GM12801 (cell line): Measurements from ENCODE around the gene CLASP1.

Experiments
- CTCF ChIP-seq: IDR thresholded peaks from one replicate; pipeline ENCODE4 v1.5.1; 2011; ENCODE audit warnings: control low read depth; ENCODE audit not compliant: insufficient read length; ENCODE audit errors: extremely low read depth

CLASP1 gene

GRCh38 chr2:121365061-121365460 is 284.2 kb downstream of the CLASP1 start:
- no peak for TF ChIP-seq CTCF

DNA sequence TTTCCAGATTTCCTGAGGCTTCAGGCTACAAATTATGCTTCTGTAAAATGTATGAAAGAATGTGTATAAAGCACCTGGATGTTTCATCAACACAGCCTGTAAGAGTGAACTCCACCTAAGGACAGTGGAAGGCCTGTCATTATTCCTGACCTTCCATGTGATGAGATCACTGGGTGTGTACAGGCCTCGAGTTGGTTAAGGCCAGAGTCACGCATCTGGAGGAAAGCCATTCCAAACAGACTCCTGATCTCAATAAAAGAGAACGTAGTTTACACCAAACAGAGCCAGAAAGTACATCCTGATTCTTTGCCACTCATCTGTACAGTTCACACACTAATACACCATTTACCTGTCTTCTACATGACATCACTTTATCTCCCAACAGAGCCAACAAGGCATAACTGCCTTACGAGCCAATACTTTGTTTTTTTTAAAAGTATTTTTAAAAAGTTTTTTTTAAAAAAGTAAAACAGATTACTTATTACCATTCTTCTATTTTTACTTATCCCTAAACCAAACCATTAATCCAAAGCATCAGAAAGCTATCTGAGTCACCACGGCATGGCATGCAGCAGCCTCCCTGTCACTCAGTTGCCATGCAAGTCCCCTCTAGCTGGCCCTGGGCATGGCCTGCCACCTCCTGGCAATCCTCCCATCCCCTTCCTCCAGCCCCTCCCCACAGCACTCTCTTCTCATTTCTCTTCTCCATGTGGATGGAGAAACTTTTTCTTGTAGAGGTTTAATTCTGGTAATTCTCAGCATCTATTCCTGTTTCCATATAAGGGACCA is 285.4 kb downstream of the CLASP1 start:
- TF ChIP-seq CTCF: no peak

DNA sequence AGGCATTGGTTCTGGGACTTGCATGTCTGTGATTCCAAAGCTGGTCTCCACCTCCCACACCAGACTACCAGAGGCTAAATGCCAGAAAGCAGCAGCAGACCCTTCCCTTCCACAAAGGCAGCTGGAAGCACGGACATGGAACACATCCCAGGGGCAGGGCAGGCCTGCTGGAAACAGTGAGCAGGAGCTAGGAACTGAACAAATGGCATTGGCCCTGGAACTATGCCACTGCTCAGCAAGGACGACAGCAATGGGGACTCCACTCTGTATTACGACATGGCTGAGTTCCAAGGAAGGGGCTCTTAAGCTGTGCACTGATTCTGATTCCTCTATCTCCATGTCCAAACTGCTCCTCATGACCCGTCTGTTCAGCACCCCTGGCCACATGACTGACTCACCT is 286.5 kb downstream of the CLASP1 start:
- no peak for TF ChIP-seq CTCF

- TF ChIP-seq CTCF: no peak
These were observed 287.0 kb downstream of the CLASP1 start for GRCh38 chr2:121362226-121362625.

GRCh38 chr2:121360566-121361300 is 288.5 kb downstream of the CLASP1 start:
- no peak for TF ChIP-seq CTCF

GRCh38 chr2:121359716-121360565 is 289.3 kb downstream of the CLASP1 start:
- no peak for TF ChIP-seq CTCF

DNA sequence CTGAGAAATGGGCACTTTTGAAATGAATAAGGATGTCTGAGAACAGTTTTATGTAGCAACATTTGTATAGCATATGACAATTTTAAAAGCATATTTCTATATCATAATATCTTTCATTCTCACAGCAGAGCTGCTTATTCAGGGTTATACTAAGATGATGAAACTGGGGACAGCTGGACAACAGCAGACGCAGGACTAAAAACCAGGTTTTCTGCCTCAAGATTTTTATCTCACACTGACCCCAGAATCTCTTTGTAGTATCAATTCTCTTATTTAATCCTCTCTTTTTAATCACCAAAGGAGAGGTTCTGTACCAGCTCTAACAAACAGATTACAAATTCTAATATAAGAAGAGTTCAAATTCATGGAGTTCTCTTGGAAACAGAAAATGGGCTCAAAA is 290.1 kb downstream of the CLASP1 start:
- no peak for TF ChIP-seq CTCF
